HepG2 (cell line): Measurements from ENCODE around the gene TMEM258. TPM values are rescaled to one million over a fixed set of nuclear protein-coding genes. Genes with fewer than 3 reads are reported as not detected.

Experiments used
- ADNP ChIP-seq: sonication (generic); formaldehyde crosslinking; IDR thresholded peaks from 2 replicates; pipeline ENCODE4 v1.4.0; 2020; ENCODE audit warnings: missing genetic modification reagents
- ATRX ChIP-seq: sonication (generic); formaldehyde crosslinking; IDR thresholded peaks from 2 replicates; pipeline ENCODE4 v1.4.0; 2020; ENCODE audit warnings: missing genetic modification reagents, borderline replicate concordance
- GABPB1 ChIP-seq: IDR thresholded peaks from 2 replicates; pipeline ENCODE4 v1.6.1; 2016; ENCODE audit warnings: mild to moderate bottlenecking, missing genetic modification reagents, moderate library complexity, missing compliant biosample characterization
- GLI4 ChIP-seq: sonication (generic); formaldehyde crosslinking; IDR thresholded peaks from 2 replicates; pipeline ENCODE4 v1.5.1; 2020; ENCODE audit warnings: missing genetic modification reagents, mild to moderate bottlenecking, moderate library complexity, borderline replicate concordance
- MLX ChIP-seq: IDR thresholded peaks from 2 replicates; pipeline ENCODE4 v1.6.1; 2016
- NR1H2 ChIP-seq: sonication (generic); formaldehyde crosslinking; IDR thresholded peaks from 2 replicates; pipeline ENCODE4 v1.8.1; 2022; ENCODE audit warnings: low read depth, missing genetic modification reagents, borderline replicate concordance
- POLR2AphosphoS2 ChIP-seq: IDR thresholded peaks from 2 replicates; pipeline ENCODE4 v1.6.1; 2011; ENCODE audit warnings: low read depth, low read length, improper control_type of control experiment
- RFX5 ChIP-seq: IDR thresholded peaks from 2 replicates; pipeline ENCODE4 v1.6.1; 2011; ENCODE audit warnings: low read depth, low read length, improper control_type of control experiment
- SMARCC2 ChIP-seq: fragments of 450-650 bp; IDR thresholded peaks from 2 replicates; pipeline ENCODE4 v1.6.1; 2017; ENCODE audit warnings: antibody characterized with exemption, mild to moderate bottlenecking
- SP140L ChIP-seq: sonication (generic); formaldehyde crosslinking; IDR thresholded peaks from 2 replicates; pipeline ENCODE4 v1.4.0; 2020; ENCODE audit warnings: missing genetic modification reagents, borderline replicate concordance
- STAG1 ChIP-seq: sonication (generic); formaldehyde crosslinking; IDR thresholded peaks from 2 replicates; pipeline ENCODE4 v1.4.0; 2020; ENCODE audit warnings: missing genetic modification reagents
- ZNF180 ChIP-seq: sonication (generic); formaldehyde crosslinking; IDR thresholded peaks from 2 replicates; pipeline ENCODE4 v1.4.0; 2020; ENCODE audit warnings: low read depth, missing genetic modification reagents, borderline replicate concordance
- ZNF839 ChIP-seq: sonication (generic); formaldehyde crosslinking; IDR thresholded peaks from 2 replicates; pipeline ENCODE4 v1.4.0; 2020; ENCODE audit warnings: missing genetic modification reagents, mild to moderate bottlenecking, borderline replicate concordance
- ZNF878 ChIP-seq: sonication (generic); formaldehyde crosslinking; IDR thresholded peaks from 2 replicates; pipeline ENCODE4 v1.8.1; 2023; ENCODE audit warnings: mild to moderate bottlenecking, missing genetic modification reagents, moderate library complexity
- polyA plus RNA-seq, 8 experiments: library from polyadenylated mRNA; depleted of rRNA in 3 of 8; stranded (reverse) in 7 of 8; unstranded in 1 of 8; fragments of >200 nt; fragmentation: Illumina TruSeq in 4 of 8; extraction: Trizol in 4 of 8; gene quantifications; 2 replicates each; pipeline versions ENCODE4 v1.2.1 to v1.2.3, GENCODE V29; 2011 to 2016; ENCODE audit warnings: low read depth in 4 of 8, missing spikeins in 1 of 8, mixed read lengths in 1 of 8; ENCODE audit not compliant: insufficient read depth in 1 of 8
- total RNA-seq, 5 experiments: library from RNA; depleted of rRNA; stranded (reverse); fragments of >200 nt; fragmentation: Illumina TruSeq; extraction: Trizol; gene quantifications; 2 replicates each; pipeline ENCODE4 v1.2.3, GENCODE V29; 2016; ENCODE audit warnings: low read depth in 1 of 5
- TF ChIP-seq, protein P1 (sequence below): sonication (generic); formaldehyde crosslinking; IDR thresholded peaks from 2 replicates; pipeline ENCODE4 v1.8.0; 2022; ENCODE audit warnings: mild to moderate bottlenecking, missing genetic modification reagents, borderline replicate concordance
- TF ChIP-seq, protein P2 (sequence below), 2 experiments: IDR thresholded peaks; 2 replicates each; pipeline ENCODE4 v1.6.1; 2011 to 2012; ENCODE audit warnings: low read length in 2 of 2, borderline replicate concordance in 1 of 2, low read depth in 1 of 2, mild to moderate bottlenecking in 1 of 2, moderate library complexity in 1 of 2
- TF ChIP-seq, protein P3 (sequence below): sonication (generic); formaldehyde crosslinking; IDR thresholded peaks from 2 replicates; pipeline ENCODE4 v1.4.0; 2020; ENCODE audit warnings: missing genetic modification reagents
- TF ChIP-seq, protein P4 (sequence below): IDR thresholded peaks from 2 replicates; pipeline ENCODE4 v1.6.1; 2016; ENCODE audit warnings: mild to moderate bottlenecking
- TF ChIP-seq, protein P5 (sequence below): sonication (generic); formaldehyde crosslinking; IDR thresholded peaks from 2 replicates; pipeline ENCODE4 v1.5.0; 2020; ENCODE audit warnings: mild to moderate bottlenecking, low read depth, missing genetic modification reagents, borderline replicate concordance

TMEM258 gene
- total and polyA plus RNA-seq, 2 of the 13 experiments (the other 11 are each of a cell fraction or from before 2014, with no cell fraction given), result 175 to 424 TPM

- TF ChIP-seq, protein P1, sequence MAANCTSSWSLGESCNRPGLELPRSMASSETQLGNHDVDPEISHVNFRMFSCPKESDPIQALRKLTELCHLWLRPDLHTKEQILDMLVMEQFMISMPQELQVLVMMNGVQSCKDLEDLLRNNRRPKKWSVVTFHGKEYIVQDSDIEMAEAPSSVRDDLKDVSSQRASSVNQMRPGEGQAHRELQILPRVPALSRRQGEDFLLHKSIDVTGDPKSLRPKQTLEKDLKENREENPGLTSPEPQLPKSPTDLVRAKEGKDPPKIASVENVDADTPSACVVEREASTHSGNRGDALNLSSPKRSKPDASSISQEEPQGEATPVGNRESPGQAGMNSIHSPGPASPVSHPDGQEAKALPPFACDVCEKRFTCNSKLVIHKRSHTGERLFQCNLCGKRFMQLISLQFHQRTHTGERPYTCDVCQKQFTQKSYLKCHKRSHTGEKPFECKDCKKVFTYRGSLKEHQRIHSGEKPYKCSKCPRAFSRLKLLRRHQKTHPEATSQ (CRISPR knock-in tag), result no peak
- 0 out of 2 replicates have a peak, but pooled peaks have one; percentile 31 for TF ChIP-seq POLR2AphosphoS2
- no peak for TF ChIP-seq ADNP (CRISPR knock-in tag)
- TF ChIP-seq ZNF839 (CRISPR knock-in tag), result peak; percentile 64; the same call in 1 of the 2 replicates
- no peak for TF ChIP-seq ATRX (CRISPR knock-in tag)
- TF ChIP-seq, protein P2, sequence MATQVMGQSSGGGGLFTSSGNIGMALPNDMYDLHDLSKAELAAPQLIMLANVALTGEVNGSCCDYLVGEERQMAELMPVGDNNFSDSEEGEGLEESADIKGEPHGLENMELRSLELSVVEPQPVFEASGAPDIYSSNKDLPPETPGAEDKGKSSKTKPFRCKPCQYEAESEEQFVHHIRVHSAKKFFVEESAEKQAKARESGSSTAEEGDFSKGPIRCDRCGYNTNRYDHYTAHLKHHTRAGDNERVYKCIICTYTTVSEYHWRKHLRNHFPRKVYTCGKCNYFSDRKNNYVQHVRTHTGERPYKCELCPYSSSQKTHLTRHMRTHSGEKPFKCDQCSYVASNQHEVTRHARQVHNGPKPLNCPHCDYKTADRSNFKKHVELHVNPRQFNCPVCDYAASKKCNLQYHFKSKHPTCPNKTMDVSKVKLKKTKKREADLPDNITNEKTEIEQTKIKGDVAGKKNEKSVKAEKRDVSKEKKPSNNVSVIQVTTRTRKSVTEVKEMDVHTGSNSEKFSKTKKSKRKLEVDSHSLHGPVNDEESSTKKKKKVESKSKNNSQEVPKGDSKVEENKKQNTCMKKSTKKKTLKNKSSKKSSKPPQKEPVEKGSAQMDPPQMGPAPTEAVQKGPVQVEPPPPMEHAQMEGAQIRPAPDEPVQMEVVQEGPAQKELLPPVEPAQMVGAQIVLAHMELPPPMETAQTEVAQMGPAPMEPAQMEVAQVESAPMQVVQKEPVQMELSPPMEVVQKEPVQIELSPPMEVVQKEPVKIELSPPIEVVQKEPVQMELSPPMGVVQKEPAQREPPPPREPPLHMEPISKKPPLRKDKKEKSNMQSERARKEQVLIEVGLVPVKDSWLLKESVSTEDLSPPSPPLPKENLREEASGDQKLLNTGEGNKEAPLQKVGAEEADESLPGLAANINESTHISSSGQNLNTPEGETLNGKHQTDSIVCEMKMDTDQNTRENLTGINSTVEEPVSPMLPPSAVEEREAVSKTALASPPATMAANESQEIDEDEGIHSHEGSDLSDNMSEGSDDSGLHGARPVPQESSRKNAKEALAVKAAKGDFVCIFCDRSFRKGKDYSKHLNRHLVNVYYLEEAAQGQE (IDR thresholded peaks at IDR 0.05; ENCODE audit: borderline replicate concordance in 1 of 2, low read depth in 1 of 2, low read length in 2 of 2), result peak in 1 of 2 experiments; percentile 19; a peak in 1 of 4 replicates
- TF ChIP-seq NR1H2 (CRISPR knock-in tag), result no peak
- TF ChIP-seq, protein P3, sequence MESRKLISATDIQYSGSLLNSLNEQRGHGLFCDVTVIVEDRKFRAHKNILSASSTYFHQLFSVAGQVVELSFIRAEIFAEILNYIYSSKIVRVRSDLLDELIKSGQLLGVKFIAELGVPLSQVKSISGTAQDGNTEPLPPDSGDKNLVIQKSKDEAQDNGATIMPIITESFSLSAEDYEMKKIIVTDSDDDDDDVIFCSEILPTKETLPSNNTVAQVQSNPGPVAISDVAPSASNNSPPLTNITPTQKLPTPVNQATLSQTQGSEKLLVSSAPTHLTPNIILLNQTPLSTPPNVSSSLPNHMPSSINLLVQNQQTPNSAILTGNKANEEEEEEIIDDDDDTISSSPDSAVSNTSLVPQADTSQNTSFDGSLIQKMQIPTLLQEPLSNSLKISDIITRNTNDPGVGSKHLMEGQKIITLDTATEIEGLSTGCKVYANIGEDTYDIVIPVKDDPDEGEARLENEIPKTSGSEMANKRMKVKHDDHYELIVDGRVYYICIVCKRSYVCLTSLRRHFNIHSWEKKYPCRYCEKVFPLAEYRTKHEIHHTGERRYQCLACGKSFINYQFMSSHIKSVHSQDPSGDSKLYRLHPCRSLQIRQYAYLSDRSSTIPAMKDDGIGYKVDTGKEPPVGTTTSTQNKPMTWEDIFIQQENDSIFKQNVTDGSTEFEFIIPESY, result no peak
- TF ChIP-seq, protein P4, sequence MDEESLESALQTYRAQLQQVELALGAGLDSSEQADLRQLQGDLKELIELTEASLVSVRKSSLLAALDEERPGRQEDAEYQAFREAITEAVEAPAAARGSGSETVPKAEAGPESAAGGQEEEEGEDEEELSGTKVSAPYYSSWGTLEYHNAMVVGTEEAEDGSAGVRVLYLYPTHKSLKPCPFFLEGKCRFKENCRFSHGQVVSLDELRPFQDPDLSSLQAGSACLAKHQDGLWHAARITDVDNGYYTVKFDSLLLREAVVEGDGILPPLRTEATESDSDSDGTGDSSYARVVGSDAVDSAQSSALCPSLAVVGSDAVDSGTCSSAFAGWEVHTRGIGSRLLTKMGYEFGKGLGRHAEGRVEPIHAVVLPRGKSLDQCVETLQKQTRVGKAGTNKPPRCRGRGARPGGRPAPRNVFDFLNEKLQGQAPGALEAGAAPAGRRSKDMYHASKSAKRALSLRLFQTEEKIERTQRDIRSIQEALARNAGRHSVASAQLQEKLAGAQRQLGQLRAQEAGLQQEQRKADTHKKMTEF (CRISPR knock-in tag), result peak; percentile 88; the same call in 1 of the 2 replicates
- TF ChIP-seq, protein P5, sequence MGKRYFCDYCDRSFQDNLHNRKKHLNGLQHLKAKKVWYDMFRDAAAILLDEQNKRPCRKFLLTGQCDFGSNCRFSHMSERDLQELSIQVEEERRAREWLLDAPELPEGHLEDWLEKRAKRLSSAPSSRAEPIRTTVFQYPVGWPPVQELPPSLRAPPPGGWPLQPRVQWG, result no peak
- no peak for TF ChIP-seq SMARCC2
- no peak for TF ChIP-seq ZNF180 (CRISPR knock-in tag)
- no peak for TF ChIP-seq RFX5
- peak; percentile 41; the same call in 1 of the 2 replicates for TF ChIP-seq MLX (CRISPR knock-in tag)
- no peak for TF ChIP-seq GLI4 (CRISPR knock-in tag)
- TF ChIP-seq STAG1 (CRISPR knock-in tag), result no peak
- 0 out of 2 replicates have a peak, but pooled peaks have one; percentile 8 for TF ChIP-seq ZNF878
- TF ChIP-seq SP140L, result no peak
- peak; percentile 99 for TF ChIP-seq GABPB1 (CRISPR knock-in tag)
These were observed at the start of gene TMEM258, which contains the start of gene FEN1 (continued) for GRCh38 chr11:61792310-61793082.
